Embryonic facial prominence (tissue), 1 donor: ENCODE data around the gene ATG9B.
"Not testable (repeated sequence)": the region's sequence is repeated elsewhere in the genome, so short reads cannot be mapped to it uniquely, and the experiment has no call there.

Experiments
- DNase-seq: peaks from one replicate; pipeline ENCODE4 v3.0.0-alpha.2; 2016; ENCODE audit errors: extremely low spot score

The ATG9B gene

GRCh38 chr7:151058781-151059366 is 34.6 kb upstream of the ATG9B start:
- peak; percentile 49 for DNase-seq

DNA sequence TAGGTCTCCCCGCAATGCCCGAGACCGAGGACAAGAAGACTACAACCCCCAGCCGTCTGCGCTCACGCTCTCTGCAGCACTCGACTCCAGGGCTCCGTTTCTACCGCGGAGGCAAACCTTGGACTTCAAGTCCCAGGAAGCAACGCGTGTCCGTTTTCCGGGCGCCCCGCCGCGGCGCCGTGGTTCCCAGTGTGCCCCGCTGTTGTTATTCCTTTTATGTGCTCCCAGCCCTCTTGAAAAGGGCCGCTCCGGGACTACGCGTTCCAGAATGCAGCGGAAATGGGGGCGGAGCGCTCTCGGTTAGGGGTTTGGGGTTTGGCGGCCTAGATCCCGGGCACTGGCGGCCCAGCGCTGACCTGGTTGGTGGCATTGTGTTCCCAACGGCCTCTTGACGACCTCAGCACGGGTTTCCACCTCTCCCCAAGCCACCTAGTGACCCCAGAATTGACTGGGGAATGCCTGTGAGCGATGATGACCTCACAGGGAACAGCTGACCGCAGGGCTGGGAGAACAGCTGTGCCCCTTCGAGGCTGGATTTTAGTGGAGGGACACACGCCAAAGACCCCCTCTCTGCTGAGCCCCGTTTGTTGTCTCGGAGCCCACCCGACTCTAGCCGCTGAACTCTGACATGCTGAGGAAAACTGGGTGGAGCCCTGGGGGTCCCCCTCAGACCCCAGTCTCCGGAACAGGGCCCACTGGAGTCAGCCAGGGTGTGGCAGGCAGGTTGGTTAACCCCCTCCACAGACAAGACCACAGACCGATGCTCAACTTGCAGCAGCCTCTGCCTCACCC is 33.9 kb upstream of the ATG9B start:
- DNase-seq: peak; percentile 100

- DNase-seq: no peak
These were observed 33.3 kb upstream of the ATG9B start, which contains the start of gene CDK5 for GRCh38 chr7:151057506-151057988. TSS of gene CDK5 (minus strand) at chr7:151057897. CDS start at chr7:151057848, 49 bp downstream.

- DNase-seq: no peak
These were observed 32.6 kb upstream of the ATG9B start for GRCh38 chr7:151056666-151057505.

DNA sequence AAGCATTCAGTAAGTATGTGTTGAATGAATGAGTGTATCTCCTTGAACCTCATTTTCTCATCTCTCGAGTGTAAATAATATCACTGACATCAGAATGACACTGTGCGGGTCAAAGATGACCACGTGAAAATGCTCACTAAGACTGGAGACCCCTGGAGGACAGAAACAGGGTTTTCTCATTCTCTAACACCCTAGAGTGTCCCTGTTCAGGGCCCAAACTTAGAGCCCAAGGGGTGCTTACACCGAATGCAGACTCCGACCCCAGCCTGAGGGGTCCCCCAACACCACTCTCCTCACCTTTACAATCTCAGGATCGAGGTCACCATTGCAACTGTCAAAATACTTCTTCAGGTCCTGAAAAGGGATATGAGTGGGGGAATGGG is 32.0 kb upstream of the ATG9B start:
- DNase-seq: no peak

DNA sequence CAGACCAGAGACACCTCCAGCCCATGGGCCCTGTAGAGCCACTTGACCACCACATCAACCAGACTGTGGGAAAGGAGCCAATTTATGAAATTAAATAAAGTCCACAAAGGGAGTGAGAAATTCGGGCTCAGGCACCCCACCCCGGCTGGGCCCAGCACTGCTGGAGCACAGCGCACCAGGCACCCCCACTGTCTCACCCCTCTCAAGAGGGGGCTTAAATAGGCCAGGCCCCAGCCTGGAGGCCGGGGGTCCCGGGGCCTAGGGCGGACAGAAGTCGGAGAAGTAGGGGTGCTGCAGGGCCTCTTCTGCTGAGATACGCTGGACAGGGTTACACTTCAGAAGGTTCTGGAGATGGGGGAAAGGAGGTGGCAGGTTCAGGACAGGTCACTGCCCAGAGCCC is 29.5 kb upstream of the ATG9B start:
- no peak for DNase-seq

GRCh38 chr7:151053096-151053495 is 28.8 kb upstream of the ATG9B start:
- DNase-seq: no peak

- no peak for DNase-seq
These were observed 26.8 kb upstream of the ATG9B start for GRCh38 chr7:151051108-151051507.

DNA sequence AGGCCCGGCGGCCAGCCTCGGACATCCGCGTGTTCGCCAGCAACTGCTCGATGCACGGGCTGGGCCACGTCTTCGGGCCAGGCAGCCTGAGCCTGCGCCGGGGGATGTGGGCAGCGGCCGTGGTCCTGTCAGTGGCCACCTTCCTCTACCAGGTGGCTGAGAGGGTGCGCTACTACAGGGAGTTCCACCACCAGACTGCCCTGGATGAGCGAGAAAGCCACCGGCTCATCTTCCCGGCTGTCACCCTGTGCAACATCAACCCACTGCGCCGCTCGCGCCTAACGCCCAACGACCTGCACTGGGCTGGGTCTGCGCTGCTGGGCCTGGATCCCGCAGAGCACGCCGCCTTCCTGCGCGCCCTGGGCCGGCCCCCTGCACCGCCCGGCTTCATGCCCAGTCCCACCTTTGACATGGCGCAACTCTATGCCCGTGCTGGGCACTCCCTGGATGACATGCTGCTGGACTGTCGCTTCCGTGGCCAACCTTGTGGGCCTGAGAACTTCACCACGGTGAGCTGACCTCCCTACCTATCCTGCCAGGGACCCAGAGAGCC is 24.7 kb upstream of the ATG9B start:
- DNase-seq: no peak

DNA sequence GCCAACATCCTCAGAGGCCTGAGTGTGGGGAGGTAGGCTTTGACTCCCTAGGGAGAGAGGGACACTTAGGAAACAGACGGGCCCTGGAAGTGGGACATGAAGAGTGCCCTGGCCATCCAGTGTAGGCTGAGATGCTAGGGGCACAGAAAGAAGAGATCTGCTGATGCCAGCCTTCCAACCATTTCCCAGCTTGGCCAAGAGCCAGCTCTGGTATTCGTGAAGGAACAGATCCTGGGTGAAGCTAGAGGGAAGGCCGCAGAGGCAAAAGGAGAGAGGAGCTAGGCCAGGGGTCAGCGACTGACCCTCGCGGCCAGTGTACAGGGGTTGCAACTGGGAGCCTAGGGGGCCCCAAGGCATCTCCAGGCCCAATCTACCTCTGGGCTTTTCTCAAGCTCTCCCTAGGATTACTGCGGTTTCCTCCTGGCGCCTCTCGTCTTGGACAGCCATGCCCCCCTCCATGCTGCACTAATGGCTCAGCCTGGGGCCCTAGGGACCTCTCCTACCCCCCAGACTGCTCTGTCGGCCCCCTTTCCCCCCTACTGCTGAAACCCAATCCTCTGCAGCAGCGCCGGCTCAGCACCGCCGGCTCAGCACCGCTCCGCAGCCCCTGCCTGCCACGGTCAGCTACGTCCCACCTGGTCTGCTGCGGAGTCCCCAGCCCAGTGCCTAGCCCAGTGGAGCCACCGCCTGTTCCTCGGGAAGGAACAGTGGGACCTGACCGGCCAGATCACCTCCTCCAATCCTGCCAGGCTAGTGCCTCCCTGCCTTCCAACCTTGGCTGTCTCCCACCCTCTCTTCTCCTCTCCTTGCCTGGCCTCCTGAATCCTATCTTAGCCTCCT is 23.9 kb upstream of the ATG9B start, which contains the start of gene ASIC3:
Gene ASIC3, plus strand, starts transcription at position 556 of the 840 bp plus-strand sequence. CDS start 355 bp downstream, outside the sequence.
- no peak for DNase-seq

GRCh38 chr7:151046603-151047573 is 22.6 kb upstream of the ATG9B start:
- no peak for DNase-seq

DNA sequence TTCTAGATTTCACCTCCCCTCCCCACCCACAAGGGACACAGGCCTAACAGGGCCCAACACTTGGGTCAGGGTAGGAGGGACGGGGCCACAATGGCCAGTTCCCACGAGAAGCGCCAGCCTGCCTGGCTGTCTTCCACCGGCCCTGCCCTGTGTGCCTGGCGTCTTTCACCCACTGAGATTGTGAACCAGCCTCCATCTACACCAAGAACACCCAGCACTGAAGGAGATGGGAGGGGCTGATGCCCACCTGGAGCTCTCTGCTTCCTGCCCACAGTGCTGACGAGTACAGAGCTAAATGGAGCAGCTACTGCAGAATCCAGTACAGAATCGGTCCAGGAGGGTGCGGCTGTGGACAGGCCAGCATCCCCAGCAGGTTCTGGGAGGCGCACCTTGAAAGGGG is 21.7 kb upstream of the ATG9B start:
- DNase-seq: no peak

DNA sequence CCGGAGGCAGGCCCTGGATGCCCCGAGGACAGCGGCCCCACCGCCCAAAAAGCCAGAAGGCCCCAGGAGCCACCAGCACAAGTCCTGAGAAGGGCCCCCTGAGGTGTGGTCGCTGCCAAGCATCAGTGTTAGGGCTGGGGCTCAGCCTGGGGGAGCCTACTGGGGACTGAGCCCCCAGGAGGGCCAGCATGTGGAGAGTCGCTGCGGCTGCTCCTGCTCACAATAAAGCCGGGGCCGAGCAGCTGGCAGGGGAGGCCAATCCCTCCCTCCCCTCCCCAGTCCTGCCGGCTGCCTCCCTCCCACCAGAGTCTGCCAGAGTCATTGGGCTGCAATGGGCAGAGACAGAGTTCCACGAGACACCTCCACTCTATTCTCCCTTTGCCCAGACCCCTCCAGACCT is 21.0 kb upstream of the ATG9B start:
- no peak for DNase-seq

DNA sequence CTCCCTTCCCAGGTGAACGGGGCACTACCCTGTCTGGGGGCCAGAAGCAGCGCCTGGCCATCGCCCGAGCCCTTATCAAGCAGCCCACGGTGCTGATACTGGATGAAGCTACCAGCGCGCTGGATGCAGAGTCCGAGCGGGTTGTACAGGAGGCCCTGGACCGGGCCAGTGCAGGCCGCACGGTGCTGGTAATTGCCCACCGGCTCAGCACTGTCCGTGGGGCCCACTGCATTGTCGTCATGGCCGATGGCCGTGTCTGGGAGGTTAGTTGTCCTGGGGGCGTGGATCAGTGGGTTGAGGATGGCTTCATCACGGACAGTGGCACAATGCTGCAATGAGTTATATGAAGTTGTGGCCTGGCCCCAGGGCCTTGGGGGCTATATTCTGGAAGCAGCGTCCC is 19.7 kb upstream of the ATG9B start:
- no peak for DNase-seq

GRCh38 chr7:151043449-151043848 is 19.2 kb upstream of the ATG9B start:
- DNase-seq: not testable (repeated sequence)

DNA sequence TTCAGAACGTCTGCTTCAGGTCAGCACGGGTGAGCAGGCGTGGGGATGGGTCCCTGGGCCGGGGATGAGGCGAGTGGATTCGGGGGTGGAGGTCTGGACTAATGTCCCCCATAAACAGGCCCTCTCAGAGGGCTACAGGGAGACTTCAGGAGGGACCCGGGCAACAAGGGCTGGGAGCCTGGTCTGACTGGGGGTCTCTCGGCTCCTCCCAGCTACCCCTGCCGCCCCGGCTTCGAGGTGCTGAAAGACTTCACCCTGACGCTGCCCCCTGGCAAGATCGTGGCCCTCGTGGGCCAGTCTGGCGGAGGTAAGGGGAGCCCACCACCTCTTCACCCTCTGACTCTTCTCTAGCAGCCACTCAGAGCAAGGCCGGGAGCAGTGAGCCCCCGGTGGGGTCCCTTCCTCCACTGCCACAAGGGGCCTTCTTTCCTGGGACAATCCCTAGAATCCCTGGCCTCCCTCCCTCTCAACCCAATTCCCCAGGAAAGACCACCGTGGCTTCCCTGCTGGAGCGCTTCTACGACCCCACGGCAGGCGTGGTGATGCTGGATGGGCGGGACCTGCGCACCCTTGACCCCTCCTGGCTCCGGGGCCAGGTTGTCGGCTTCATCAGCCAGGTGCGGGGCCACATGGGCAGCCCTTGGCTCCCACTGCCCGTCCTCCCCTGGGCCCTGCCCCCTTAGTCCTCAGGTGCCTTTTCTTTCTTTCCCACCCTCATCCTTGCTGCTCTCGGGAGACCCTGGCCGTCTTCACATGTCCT is 16.5 kb upstream of the ATG9B start:
- no peak for DNase-seq

- no peak for DNase-seq
These were observed 15.7 kb upstream of the ATG9B start for GRCh38 chr7:151039850-151040548.
